HG03108 (cell line): ENCODE measurements around the gene ZHX3.
"Not testable (repeated sequence)": the region's sequence is repeated elsewhere in the genome, so short reads cannot be mapped to it uniquely, and the experiment has no call there.

Experiments
- ATAC-seq: cut with Tn5 transposase; IDR thresholded peaks from one replicate; pipeline ENCODE4 v1.9.1; 2021; ENCODE audit warnings: moderate library complexity; ENCODE audit not compliant: unreplicated experiment

The ZHX3 gene

DNA sequence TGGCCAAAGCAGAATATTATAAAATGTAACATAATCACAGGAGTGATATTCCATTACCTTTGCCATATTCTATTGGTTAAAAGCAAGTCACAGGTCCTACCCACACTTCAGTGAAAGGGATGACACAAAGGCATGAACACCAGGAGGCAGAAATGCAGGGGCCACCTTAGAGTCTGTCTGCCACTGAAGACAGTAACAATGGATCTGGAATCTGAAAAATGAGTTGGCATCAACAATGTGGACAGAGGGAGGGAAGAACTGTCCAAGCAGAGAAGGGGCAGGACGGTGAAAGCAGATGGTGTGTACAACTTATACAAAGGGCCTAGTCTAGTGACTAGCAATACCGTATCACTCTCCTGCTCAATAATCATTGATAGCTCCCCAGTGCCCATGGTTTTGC, 16.5 kb upstream of the ZHX3 start:
- no peak for ATAC-seq

DNA sequence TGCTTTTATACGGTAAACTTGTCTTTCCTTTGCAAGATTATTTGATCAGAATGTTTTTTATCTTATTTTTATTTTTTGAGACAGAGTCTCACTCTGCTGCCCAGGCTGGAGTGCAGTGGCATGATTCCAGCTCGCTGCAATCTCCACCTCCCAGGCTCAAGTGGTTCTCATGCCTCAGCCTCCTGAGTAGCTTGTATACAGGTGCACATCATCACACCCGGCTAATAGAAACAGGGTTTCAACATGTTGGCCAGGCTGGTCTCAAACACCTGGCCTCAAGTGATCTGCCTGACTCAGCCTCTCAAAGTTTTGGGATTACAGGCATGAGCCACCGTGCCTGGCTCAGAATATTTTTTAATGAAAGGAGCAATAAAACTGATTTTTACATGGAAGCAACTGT, 14.2 kb upstream of the ZHX3 start:
- no peak for ATAC-seq

DNA sequence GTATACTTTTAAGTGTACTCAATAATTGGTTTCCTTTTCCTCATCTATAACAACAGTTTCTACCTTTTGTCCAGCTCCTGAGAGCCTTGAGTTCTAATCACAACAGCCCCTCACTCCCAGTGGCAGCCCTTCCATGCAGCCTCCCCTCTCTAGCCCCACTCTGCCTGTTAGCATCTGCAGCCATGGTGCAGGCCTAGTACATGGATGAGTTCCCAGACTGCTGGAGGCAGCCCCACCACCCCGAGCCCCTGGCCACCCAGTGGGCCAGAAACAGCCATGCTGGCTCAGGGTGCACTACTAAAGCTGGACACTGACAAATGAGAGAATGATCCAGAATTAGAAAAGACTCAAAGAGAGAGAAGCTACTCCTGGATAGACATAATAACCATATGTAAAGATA, 13.4 kb upstream of the ZHX3 start:
- no peak for ATAC-seq

DNA sequence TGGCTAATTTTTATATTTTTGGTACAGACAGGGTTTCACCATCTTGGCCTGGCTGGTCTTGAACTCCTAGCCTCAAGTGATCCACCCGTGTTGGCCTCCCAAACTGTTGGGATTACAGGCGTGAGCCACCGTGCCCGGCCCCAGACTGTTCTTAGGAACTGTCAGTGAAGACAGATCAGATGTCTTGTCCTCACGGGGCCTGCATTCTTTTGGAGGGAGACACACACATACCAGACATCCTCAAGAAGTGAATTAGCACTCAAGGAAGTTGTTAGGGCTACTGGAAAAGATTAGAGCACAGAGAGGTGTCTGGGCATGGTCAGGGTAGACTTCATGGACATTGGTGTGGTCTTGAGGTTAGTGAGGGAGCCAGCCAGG, 12.8 kb upstream of the ZHX3 start:
- ATAC-seq, result no peak

DNA sequence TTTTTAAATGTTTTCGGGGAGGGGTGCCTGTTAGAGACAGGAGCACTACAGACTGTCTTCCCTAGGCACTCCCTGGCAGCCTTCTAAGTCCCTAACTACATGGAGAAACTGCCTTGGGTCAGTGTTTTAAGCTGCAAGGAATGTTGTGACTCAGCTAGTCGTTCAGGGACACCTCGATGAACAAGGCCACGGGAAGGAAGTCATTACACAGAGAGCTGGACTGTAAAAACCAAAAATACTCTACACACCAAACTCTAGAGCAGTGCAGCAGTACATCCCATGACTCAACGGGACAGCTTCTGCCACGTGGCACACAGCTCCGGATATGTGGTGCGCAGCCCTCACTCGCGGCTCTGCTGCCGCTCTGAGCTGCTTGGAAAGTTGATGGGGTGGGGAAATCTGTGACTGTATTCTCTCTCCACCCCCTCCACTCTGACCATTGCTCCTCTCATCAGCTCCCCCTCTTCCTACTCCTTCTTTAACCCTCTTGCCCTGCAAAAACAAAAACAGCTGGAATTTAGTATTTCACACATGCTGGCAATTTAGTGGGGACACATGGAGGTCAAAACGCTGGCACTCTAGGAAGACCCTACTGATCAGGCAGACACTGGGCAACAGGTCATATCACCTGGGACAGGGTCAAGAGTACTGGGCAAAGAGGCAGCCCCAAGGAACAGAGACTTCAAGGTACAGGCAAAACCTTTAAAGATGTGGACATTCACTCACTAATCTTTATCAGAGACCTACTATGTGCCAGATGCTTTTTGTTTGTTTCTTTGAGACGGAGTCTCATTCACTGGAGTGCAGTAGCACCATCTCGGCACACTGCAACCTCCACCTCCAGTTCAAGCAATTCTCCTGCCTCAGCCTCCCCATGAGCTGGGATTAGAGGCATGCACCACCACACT, 12.2 kb upstream of the ZHX3 start:
- ATAC-seq, result peak; percentile 74

DNA sequence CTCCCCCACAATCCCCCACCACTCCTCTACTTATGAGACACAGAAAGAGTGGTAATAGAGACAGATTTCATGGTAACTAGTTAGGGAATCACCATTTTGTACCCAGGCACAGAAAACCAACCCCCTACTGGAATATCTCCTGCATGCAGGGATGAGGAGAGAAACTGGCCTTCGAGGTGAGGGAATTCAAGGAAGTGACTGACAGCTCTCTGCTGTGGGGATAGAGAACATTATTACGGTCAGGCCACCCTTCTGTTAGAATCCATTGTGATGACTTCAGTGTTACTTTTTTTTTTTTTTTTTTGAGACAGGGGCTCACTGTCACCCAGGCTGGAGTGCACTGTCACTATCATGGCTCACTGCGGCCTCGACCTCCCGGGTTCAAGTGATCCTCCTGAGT, 9.6 kb upstream of the ZHX3 start:
- ATAC-seq, result no peak

DNA sequence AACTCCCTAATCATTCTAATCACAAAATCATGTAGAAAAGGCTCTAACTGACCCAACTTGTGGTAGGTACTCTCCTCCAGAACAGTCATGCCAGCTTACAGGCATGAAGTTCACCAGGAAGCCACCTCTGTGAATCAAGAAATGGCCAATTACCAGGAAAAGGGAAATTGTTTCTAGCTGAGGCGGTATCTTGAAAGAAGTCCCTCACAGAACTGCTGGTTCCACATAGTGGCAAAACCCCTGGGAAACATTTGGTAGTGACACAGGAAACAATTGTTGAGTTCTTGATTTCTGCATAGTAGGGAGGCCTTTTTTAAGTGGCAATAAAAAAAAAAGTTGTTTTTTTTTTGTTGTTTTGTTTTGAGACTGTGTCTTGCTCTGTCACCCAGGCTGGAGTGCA, 3.4 kb upstream of the ZHX3 start:
- no peak for ATAC-seq

DNA sequence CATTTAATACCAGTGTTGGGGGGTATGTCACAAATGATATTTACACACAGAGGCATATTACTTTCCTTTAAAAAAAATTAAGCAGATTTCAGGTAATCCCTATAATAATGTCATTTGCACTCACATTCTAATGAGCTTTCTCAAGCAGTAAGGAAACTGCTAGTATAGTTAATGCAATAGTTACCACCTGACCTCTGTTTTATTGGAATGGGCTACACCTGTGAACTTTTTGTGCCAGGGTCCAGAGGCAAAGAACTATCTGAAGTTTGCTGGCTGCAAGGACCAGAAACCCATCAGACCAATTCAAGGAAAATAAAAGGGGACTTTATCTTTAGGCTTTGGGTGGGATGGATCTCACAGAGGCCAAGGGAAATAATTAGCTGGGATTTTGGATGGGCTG, 2.9 kb upstream of the ZHX3 start:
- ATAC-seq, result no peak

DNA sequence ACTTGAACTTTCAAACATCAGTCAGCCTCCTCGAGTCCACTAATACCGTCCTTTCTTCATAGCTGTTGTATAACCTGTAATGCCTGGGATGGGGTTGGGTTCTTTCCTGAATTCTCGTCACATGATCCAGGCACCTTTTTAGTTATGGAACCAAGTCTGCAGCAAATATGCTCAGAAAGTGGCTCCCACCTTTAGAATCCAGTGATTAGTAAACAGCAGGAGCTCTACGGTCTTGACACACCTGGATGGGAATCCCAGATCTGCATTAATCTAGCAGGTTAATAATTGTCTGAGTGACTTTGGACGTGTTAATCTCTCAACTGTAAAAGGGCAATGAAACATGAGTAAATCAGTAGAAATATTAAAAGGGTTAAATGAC, 729 bp upstream of the ZHX3 start:
- ATAC-seq, result no peak

DNA sequence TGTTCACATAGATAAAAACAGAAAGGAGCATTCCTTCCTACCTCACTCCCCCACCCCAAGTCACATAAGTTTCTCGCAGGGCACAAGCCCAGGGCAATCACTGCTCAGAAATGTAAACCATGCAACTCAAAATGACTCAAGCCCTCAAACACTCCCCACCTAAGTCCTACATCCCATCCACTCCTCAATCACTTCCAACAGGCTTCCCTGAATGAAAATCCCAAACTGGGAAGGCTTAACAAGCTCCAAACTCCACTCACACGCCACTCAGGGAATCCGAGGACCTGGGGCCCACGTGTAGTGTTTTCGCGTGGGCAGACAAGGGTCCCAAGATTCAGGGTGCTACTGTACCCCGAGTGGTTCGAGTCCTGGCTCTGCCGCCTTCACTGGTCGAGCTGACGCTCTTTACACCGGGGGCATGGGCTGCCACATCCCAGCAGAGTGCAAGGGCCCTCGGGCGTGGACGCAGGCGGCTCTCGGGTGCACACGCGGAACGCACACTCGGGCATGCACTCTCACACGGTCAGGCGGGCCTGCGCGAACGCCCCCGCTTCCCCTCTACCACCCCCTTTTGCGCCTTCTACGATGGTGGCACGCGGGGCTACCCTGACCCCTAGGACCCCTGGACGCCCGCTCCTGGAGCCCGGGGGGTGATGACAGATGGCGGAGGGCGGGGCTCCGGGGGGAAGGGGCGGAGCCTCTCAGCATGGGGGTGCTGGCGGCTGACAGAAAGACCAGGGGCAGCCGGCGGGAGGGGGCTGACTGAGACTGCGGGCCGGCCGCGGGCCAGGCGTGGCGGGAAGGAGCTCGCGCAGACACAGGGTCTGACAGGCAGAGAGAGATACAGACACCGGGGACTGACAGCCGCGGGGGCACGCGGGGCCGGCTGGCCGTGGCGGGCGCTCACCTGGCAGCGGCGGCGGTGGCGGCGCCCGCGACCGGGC, 657 bp downstream of the ZHX3 start:
- ATAC-seq, result peak; percentile 48

DNA sequence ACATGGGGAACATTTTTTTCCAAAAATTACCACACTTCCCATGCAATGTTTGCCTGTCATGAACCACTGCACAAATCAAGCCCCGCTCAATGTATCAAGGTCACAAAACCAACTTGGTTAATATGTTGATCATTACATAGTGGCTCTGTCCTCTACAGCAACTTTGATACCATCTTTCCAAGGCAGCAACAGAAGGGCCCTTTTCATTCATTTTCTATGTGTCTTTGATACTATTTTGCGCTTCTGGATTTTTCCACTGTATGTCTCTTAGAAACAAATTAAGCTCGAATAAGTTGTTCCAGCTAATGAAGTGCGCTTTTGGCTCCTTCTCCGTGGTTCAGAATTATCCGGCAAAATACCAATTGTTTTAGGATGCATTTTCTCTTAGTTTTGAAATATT, 1.5 kb downstream of the ZHX3 start:
- ATAC-seq, result no peak

DNA sequence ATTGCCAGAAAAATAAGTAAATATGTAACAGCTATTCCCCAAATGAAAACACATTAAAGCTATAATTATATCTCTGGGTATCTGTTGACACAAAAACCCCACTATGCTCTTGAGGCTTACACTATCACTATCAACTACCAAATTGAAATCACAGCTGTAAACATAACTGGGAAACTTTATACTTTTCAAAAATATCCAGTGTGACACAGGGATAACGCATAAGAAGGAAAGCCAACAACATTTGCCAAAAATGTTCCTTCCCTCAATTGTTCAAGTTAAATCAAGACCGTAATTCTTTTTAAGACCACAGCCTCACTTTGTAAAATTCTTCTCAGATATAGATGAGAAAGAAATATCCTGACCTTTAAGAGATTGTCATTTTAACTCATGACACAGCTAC, 3.1 kb downstream of the ZHX3 start:
- no peak for ATAC-seq

DNA sequence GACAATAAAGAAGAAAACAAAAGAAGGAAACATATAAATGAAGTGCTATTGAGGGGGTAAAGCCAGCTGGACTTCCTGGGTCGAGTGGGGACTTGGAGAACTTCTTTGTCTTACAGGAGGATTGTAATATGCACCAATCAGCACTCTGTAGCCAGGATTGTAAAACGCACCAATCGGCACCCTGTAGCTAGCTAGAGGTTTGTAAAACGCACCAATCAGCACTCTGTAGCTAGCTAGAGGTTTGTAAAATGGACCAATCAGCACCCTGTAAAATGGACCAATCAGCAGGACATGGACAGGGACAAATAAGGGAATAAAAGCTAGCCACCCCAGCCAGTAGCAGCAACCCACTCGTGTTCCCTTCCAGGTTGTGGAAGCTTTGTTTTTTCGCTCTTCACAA, 5.5 kb downstream of the ZHX3 start:
- ATAC-seq, result not testable (repeated sequence)

DNA sequence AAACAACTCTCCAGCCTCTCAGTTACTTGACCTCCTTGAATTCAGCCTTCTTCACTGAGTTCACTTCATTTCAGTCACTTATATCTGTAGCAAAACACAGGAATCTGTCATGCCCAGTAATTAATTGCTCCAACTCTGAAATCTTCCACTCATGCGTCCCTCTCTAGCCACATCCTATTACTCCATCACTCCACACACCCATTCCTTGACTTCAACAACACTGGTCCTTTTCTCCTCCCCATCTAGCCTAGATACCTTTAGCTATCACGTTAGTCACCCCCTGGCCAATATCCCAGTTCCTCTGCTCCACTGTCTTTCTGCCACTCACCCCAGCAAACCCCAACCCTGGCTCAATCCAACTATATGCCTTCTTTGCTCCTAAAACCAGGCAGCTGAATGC, 7.7 kb downstream of the ZHX3 start:
- no peak for ATAC-seq

DNA sequence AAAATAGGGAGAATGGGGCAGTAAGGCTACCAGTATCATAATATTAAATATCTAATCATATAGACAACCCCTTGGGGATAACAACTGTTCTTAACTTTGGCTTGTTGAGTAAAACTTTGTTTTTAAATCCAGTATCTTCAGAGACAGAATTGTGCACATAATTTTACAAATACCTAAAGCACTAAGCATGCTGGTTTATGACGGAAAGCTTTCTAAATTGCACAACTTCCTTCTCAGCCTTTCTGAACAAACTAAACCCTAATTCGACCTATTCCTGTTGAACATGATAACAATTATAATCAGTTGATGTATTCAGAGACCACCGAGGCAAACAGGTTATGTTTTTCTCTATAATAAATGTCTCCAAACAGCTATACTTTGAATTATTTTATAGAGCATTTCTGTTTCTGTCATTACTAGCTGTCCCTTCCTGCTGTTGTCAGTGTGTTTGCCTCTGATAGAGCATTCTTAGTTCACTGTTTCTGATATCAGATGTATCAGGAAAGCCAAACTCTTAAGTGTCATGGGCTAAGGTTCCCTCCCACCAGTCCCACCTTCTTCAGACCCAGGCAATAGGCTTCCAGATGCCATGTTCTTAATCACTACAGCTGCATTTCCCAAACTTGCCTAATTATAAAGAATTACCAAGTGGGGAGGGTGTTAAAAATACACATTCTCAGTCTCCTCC, 8.7 kb downstream of the ZHX3 start:
- ATAC-seq, result no peak

DNA sequence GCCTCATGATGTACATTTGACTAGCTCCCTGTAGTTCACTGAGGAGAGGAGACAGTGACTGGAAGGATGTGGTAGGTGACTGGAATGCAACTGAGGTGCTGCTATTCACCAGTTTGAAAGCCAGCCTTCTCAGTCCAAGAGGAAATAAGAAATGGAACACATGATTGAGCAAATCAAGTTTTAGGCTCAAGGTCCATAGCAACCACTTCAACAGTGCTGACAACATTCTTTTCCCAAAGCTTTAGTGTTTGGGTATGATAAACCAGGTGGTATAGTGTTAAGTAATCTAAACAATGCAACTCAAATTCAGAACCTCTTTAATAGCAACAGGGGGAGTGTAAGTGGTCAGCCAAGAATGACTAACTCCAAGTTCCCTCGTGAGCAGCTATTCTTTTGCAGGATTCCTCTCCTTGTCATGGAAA, 9.2 kb downstream of the ZHX3 start:
- ATAC-seq, result no peak

DNA sequence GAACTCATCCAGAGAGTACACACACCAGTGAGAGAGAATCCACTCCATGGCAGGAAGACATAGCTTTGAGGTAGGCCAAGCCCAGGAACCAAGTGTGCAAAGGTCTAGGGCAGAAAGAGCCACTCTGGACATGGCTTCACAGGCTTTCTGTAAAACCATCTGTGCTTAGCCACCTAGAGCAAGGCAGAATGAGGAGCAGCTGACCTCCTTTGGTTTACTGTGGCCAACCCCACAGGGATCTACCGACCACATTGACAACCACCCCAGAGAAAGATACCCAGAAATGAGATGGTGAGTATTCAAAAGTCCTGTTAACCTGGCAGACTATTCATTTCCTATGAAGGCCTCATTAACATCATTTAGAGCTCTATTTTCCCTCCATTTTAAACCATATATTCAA, 10.5 kb downstream of the ZHX3 start:
- ATAC-seq, result no peak

DNA sequence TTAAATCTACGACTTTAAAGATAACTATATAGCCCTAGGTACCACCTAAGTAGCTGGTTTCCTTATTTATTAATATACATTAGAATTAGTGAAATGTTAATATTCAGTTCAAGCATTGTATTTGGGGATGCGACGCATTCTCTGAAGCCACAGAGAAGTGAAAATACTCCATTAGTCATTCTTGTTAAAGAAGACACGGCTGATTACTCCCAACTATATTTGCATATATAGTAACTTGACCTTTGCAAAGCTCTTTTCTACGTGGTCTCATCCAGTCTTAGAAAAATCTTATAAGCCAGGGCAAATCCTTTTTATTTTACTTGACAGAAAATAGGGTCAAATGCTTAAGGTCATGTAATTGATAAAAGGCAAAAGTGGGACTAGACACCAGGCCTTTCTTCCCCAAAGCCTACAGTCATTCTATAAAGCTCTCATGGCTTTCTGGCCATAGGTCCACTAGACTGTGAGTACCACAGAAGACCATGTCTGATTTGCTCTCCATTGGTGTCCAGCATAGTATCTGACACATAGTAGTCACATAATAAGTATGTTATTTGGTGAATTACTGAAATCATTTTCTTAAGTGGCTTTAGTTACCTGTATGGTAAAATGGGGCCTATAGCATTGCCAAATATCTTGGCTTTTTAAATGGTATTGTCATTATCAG, 11.3 kb downstream of the ZHX3 start:
- peak; percentile 75 for ATAC-seq

DNA sequence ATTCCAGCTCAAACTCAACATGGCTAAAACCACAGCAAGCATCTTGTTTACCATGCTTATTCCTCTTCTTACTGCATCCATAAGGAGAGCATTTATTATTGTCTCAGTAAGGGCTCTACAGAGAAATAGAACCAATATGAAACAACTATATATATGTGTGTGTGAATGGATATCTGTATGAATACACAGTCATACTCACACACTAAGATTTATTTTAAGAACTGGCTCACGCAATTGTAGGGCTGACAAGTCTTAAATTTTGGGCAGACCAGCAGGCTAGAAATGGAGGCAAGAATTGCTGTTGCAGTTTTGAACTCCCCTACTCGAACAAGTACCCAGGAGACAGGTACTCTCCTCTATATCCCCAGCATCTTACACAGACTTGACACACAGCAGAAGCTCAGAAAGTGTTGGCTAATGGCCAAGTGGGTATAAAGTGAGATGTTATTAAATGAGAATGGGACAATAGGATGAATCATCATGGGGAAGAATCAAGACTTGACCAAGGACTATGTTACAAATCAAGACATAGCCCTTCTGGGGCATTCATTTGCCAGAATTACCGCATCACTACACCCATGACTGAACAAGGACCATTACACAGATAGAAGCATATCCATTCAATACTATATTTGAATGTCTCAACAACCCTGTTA, 13.0 kb downstream of the ZHX3 start:
- ATAC-seq, result no peak

DNA sequence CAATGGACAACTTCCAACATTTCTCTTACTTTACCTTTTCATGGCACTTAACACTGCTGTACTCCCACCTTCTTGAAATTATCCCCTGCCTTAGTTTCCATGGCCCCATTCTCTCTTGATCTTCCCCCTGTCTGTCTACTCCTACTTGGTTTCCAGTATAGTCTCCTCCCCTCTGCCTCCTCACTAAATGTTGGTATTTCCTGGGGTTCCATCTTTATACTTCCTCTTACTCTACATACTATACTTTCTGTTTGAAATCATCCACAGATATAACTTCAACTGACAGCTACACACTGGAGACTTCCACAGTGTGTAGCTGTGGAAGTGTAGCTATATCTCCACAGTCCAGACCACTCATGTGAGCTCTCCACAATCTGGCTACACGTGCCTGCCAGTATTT, 13.5 kb downstream of the ZHX3 start:
- ATAC-seq, result no peak
